NCI-H2107 treated with DMSO at 0.1 percent for 48 hours (cell line): ENCODE data around the gene DCTD.

Experiments
- DNase-seq: peaks from one replicate; lab custom pipeline; 2025; ENCODE audit not compliant: unreplicated experiment; lab: John Stamatoyannopoulos, UW

DCTD gene

DNA sequence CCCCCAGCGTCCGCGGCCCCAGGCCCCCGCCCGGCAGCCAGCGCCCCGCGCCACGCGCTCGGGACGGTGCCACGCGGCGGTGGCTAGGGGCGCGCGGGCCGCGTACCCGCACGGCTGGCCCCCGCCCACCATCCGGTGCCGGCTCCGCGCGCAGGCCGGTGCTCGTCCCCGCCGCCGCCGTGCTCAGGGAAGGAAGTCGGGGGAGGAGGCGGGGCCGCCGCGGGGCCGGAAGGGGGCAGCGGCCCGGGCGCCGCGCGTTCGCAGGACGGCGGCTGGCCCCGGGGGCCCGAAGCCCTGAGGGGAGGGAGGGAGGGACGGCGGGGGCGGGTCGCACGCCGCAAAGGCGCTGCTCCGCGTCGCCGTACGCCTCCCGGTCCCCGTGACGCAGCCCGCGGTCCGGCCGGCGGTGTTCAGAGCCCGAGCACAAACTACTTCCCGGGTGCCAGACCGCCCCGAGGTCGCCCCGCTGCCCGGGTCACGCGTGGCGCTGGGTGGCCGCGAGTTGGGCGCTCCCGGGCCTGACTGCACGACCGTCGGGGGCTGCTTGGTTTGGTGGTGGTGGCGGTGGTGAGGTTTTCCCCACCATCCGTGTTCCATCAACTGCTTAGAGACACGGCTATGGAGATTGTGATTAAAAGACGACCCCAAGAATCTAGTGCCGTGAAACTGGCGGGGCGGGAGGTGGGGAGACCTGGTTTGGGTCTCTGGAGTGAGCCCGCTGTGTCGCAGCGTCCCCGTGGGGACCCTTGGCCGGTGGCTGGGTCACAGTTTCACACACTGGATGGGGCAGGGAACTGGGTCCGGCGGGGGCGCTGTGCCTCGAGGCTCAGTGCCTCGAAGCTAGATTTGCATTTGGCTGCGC, at the start of gene DCTD:
Gene DCTD, minus strand, starts transcription at position 205 of the 862 bp plus-strand sequence. CDS start 1,818 bp downstream, outside the sequence.
- peak; percentile 12 for DNase-seq

DNA sequence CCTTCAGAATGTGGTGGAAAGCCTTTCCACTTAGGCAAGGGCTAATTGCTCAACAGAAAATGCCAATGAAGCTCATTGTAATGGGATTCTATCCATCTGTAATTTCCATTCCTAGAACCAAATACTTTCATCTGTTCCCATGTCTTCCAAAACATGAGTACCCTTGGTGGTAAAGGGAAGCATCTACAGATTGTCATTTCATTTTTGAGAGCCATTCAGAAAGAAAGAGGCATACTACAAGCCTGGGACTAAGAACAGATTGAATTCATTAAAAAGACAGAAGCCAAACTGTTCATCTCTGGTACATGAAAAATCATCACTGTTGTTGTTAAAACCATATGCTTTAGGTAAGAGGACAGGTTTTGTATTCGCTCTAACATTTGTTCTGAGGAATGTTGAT, 43.6 kb upstream of the DCTD start:
- DNase-seq, result no peak

DNA sequence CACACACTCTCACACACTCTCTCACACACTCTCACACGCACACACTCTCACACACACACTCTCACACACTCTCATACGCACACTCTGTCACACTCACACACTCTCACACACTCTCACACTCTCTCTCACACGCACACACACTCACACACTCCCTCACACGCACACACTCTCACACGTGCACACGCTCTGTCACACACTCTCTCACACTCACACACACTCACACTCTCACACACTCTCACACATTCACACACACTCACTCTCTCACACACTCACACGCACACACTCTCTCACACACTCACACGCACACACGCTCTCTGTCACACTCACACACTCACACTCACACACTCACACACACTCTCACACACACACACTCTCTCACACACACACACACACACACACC, 43.0 kb upstream of the DCTD start:
- DNase-seq, result no peak

DNA sequence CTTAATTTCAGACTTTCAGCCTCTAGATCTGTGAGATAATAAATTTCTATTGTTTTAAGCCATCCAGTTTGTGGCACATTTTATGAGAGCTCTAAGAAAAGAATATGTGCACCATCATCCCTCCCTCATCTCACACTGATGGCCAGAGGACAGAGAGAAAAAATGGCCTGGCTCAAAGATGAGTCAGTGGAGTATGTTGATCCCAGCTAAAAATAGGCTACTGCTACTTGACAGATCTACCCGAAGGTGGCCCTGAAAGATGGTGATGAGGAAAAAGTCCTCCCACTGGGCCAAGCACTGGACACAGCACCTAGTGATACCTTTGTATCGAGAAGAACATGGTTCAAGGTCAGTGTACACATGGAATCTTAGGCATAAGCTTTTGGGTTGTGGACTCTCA, 38.2 kb upstream of the DCTD start:
- DNase-seq, result no peak

DNA sequence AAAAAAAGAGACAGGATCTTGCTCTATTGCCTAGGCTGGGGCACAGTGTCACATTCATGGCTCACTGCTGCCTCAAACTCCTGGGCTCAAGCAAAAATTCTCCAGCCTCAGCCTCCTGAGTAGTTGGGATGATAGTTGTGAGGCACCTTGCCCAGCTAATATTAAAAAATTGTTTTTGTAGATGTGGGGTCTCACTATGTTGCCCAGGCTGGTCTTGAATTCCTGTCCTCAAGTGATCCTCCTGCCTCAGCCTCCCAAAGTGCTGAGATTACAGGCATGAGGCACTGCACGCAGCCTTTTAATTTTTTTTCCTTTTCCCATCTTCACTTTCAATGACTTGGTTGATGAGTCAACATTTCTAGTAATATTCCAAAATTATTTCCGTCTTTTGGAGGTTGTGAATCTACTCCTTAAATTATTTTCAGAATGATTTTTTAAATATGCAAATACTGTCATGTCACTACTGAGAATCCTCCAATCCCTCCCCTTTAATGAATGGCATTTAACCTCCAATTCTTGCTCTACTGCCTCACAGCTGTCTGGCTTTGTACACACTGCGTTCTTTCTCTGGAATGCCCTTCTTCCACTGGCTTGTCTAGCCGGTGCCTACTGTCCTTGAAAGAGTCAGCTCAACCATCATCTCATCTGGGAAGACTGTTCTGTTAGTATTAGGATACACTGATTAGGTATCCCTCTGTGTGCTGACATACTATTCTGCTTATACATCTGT, 27.5 kb upstream of the DCTD start:
- DNase-seq, result no peak

DNA sequence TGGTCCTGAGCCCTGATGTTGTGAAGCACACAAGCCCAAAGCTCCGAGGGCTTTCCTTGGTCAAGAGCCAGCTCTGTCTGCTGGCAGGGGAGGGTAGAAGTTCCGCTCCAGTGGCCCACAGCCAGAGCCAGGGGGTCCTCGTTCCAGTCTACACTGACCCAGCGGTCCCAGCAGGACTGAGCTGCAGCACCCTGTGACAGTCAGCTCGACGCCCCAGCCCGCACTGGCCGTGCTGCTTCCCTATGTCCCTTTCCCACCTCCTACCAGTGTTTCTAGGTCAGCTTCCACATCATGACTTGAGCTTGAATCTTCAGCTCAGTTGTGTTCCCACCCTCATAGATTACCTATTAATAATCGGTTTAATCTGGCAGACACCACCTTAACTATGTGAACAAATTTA, 22.5 kb upstream of the DCTD start:
- DNase-seq, result no peak

DNA sequence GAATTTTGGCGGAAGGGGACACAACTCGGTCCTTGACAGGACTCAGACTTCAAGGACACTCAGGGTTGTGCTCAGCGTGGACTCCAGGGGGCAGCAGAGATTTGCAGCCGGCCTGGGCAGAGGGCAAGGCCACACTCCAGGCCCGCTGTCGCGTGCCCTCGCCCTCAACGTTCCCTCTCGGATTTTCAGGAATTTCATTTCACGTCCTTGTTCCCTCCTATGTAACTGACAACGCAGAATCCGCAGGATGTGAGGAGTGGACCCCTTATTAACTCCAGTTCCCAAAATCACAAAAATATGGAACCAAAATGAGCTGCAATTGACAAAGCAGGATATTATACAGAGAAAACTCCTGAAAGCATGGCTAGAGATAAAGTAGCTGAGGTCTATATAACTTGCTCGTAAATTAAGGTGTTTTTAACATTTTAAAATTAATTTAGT, 21.0 kb upstream of the DCTD start:
- DNase-seq, result peak; percentile 32

DNA sequence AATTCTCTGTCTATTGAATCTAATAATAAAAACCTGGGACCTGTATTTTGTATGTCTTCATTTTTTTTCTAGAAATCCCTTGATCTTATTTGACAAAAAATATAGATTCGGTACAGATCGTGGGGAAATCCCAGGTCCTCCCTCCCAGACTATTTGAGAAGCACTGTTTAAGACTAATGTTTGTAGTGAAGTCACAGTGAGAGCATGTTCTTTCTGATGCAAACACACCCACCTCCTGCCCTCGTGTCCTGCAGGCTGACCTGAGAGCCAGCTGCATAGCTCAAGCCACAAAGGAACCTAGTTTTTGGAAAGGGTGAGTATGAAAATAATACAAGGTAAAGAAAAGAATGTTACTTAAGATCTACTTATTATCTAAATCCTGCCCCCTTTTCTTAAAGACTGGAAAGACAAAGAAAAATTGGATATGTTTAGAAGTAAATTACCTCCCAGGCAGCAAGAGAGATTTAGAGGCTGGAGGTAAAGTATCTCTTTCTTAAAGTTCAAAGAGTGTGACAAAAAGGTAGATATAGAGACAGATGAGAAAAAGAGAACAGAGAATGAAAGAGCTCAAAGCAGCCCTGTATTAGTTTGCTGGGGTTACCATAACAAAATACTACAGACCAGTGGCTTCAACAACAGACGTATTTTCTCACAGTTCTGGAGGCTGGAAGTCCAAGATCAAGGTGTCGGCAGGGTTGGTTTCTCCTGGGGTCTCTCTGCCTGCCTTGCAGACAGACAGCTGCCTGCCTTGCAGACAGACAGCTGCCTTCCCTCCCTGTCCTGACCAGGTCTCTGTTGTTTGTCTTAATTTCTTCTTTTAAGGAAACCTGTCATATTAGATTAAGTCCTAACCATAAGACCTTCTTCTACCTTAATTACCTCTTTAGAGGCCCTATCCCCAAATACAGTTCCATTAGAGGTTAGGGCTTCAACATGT, 20.4 kb upstream of the DCTD start:
- no peak for DNase-seq

DNA sequence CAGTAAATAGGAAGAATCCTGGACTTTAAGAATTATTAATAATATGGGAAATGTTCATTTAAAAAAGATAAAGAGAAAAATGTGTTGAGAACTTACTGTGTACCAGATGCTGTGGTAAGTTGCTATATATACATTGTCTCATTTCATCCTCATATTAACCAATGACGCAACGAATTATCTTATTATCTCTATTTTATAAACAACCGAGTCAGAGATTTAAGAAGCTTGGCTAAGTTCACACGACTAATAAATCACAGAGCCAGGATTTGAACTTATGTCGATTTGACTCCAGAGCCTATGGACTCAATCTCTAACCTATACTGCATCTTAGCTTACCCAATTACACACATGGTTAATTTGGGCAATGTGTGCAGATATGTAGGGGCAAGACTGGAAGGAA, 15.5 kb upstream of the DCTD start:
- DNase-seq, result no peak

DNA sequence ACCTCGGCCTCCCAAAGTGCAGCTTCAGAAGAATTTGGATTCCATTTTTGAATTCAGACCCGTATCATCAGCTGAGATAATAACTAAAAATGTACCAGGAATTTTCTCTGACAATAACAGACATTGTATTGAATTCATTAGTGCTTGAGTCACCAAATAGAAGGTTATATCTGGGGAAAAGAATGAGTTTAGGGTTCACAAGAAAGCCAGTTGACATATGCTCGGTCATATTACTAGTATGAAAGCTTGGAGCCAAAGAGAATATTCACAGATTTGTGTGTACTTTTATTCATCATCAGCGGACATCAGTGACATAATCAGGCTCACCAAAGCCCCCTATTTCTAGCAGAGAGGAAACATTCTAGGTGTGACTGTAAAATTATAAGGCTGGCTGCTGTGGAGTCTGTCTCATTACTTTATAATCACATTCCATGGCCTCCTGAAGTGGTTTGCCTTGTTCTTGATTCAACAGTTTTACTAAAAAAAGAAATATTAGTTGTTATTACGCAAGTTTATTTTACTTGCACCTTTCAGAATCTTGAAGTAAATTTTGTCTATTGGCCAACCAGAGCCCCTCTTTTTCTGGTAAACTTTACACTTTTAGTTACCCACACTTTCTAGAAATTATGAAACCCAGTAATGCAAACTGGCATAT, 14.6 kb upstream of the DCTD start:
- DNase-seq, result no peak

DNA sequence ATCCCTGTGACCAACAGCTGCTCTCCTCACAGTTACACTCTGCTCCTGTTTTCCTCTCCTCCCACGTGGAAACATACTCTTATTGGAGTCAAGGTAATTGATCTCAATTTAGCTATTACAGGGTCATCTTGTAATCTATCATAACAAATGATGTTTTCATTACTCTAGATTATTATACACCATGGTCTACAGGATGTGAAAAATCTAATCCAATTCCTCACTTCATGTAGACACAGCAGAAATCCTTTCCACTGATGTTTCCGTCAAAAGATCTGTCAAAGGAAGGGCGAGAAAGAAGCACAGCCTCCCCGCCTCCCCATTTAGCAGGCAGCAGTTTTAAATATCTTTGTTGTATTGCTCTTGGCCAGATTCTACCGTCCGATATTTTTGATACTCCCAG, 13.7 kb upstream of the DCTD start:
- no peak for DNase-seq

DNA sequence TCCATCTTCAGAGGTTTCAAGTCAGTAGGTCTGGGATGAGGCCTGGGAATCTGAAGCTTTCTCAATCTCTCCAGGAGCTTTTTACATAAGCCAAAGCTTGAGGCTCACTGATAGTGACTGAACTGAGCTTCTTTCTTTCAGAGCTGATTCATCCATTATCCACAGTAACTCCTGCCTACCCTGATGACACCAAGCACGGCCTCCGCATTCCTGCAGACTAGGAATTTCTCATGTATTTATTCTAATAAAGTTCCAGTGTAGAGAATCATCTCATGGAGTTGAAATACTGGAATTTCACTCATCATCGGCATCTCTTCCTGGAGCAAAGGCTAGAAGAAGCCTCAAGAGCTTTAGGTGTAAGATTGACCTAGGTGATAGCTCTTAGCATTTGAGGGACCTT, 12.1 kb upstream of the DCTD start:
- no peak for DNase-seq

DNA sequence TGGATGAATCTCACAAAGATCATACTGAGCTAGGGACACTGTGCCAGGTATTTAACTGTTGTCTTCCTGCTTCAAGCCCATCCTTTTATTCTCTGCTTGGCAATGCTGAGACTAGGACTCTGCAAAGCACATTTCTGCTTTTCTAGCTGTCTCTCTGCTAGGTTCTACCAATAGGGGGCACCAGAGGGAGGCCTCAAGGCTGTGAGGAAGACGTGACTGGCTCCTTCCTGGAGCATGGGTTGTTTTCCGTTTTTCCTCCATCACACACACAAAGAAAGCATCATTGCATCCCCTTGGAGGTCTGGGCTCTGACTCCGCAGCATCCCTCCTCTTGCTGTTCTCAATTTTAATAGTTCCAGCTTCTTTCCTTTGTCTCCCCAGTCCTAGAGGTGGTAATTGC, 10.9 kb upstream of the DCTD start:
- no peak for DNase-seq

DNA sequence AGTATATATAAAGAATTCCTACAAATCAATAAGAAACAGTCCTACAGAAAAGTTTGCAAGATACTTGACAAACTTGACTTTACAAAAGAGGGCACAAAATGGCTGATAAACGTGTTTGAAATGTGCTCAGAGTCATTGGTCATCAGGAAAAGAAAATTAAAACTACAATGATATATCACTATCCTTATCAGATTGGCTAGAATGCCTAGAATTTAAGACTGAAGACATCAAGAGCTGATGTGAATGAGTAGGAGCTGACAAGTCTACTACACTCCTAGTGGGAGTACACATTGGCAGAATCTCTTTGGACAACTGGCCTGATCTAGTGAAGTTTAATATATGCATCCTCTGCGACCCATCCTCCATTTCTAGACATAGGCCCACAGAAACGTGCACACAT, 10.3 kb upstream of the DCTD start:
- no peak for DNase-seq

DNA sequence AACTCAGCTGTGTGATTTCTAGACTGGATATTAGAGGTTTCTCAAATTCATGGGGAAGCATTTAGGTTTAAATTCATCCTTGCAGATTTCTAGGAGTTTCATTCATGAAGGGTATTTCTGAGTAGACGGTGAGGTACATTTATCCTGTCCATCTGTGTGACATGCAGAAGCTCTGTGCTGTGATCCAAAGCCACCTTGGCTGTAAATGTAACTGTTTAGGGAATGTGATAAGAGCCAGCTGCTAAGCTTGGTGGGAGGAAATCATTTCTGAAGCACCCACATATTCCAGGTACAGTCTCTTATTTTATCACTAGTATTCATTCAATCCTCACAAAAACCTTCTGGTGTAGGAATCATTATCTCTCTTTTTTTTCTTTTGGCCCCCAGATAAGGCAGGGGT, 8.7 kb upstream of the DCTD start:
- no peak for DNase-seq

DNA sequence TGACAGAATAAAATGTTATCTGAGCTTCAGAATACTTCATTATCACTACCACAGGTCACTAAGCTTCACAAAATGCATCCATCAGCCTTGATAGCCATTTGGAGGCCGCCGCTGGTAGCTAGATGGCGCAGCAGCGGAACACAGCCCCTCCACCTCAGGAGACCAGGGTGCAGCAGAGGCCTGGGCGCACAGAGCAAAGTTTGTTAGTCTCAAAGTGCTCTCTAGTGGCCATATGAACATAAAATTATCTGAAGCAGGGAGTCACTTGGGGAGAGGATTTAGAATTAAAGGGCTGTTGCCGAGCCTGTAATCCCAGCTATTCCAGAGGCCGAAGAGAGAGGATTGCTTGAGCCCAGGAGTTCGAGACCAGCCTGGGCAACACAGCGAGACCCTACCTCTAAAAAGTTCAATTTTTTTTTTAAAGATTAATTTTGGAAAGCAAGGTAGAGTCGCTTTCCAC, 8.1 kb upstream of the DCTD start:
- peak; percentile 74 for DNase-seq

DNA sequence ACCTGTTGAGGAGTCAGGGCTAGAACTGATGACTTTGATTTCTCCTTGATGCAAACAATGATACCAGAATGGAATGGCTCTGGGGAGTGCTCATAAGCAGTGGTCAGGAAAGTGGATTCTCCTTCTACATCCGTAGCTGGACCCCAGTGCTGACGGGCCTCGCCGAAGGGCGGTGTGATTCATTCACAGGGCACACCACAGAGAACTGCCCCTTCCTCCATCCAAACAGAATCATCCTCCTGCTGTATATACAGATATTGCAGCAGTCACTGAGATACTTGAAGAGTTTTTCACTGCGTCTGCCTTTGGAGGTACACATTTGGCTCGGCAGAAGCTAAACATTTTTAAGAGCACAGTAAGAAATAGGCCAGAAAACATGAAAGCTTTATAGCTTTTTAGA, 7.3 kb upstream of the DCTD start:
- no peak for DNase-seq

DNA sequence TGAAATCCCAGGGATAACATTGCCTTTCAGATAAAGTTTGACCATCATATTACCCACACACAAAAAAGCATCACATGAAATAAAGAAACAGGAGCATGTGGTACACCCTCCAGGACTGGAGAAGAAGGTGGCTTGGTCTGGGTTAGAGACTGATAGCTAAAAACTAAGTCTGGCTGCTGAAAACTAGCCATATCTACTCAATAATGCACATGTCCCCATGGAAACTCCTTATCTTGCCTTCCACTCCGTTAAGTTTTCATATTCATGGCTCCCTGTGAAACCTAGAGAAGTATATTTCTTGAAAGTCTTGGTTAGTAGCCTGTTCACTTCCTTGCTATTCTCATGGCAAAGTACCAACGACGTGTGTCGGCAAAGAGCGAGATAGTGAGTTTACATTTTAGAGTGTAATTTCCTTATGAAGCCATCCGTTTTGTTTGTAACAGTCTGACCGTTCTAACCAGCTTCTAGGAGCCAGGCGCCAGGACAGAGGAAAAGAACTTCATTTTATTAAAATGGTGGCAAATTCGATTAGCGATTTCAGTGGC, 6.7 kb upstream of the DCTD start:
- DNase-seq, result no peak

DNA sequence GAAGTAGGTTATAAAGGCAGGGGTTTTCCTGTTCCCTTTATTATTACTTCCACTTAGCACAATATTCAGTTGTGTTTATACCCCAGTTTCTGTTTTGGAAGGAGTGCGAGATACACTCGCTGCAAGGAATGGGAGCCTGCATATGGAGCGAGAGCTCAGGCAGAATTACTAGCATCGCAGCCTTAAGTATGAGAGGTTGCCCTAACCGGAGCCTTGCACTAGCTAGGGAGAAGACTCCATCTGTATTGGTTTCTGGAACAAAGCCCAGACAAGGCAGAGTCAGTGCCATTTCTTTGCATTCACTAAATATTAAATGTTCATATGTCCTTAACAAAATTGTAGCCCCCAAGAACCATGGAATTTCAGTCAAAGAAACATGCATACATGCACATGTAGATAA, 6.2 kb upstream of the DCTD start:
- DNase-seq, result no peak

DNA sequence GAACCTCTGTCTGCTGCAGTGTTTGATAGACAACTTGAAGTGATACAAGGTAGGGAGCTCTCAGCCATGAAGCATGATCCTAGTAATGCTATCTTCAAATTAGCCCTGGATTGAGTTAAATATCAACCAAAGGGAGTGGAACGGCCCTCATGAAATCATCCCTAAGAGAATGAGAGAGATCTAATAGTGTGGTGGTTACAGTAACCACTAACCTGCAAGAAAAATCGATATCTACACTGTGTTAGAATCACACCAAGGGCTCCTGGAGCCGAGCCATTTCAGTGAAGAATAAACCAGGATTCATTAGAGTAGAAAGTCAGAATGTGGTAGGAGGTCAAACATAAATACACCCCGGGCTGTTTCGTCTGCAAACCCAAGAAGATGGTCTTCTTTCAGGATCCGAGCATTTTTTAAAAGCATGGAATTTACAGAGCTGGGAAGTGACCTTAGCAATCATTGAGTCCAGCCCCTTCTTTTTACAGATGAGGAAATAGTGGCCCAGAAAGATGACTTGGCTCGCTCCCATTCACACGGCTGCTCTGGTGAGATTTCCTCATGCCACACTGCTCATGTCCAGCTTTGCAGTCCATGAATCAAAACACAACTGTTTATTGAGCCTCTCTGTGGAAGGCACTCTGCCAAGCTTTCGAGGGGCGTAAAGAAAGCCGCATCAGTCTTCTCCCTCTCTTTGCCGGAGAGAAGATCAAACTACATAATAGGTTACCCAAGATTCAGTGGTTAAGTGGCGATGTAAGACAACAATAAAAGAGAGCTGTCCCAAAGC, 5.5 kb upstream of the DCTD start:
- DNase-seq, result peak; percentile 83
